ENCODE results near the gene FUS. TPM values are rescaled to one million over a fixed set of nuclear protein-coding genes. Genes with fewer than 3 reads are reported as not detected.
"Not testable (repeated sequence)": the region's sequence is repeated elsewhere in the genome, so short reads cannot be mapped to it uniquely, and the experiment has no call there.

Gene FUS
- total RNA-seq, 1 experiment from 2014 or later: 490 TPM

- intact Hi-C loops (cut with micrococcal nuclease; ENCODE audit: unreplicated experiment): loop anchor here (1.0 to 10.0 kb wide), 2 partner anchors 18 to 319 kb away; partner anchors contain the start of genes ARMC5 and KAT8
- POLR2A ChIA-PET: interaction anchor here (0.6 to 3.7 kb wide), 5 partner anchors 18 to 158 kb away, joined by 3 to 52 read pairs (median 4); partner anchors contain the start of genes KAT8, ZNF646 and ZNF668
These were observed 44.2 kb upstream of the FUS start, which contains the start of gene PRSS8 for GRCh38 chr16:31135535-31136286. TSS of gene PRSS8 (minus strand) at chr16:31135727. CDS start at chr16:31135498, 229 bp downstream.

GRCh38 chr16:31136287-31136662 is 43.7 kb upstream of the FUS start:
- ChIA-PET CTCF (interaction anchor here (0.6 to 2.1 kb wide), 3 partner anchors 19 to 317 kb away, joined by 3 to 12 read pairs (median 4); partner anchors contain the start of genes HSD3B7 and KAT8), POLR2A (interaction anchor here (0.6 to 3.7 kb wide), 4 partner anchors 19 to 158 kb away, joined by 3 to 52 read pairs (median 4); partner anchors contain the start of genes KAT8, ZNF646 and ZNF668)

More at GRCh38 chr16:31135535-31136286, 44.2 kb upstream of the FUS start, which contains the start of gene PRSS8:
- H3K4me1 Mint-ChIP-seq (ENCODE audit: low read depth, unreplicated experiment): peaks cover 54% of the 10 kb centered on the region
- peaks cover 69% of the 10 kb centered on the region for H3K36me3 Mint-ChIP-seq (ENCODE audit: insufficient read depth, unreplicated experiment)
- H3K27ac Mint-ChIP-seq (ENCODE audit: unreplicated experiment): peak within 1 kb of the TSS; percentile 75
- DNase-seq: peak; percentile 85 to 89
- Histone ChIP-seq H3K4me1 (peaks cover 85% of the 10 kb centered on the region), H3K27me3 (replicated peaks; ENCODE audit: control insufficient read depth, insufficient read depth, low read length) (no peaks in the 10 kb centered on the region), H3K9me3 (no peaks in the 10 kb centered on the region), H3K4me3 (ENCODE audit: low read depth, low read length) (peak within 1 kb of the TSS; percentile 78), H3K36me3 (ENCODE audit: control insufficient read depth, insufficient read depth, low read length) (peaks cover 6% of the 10 kb centered on the region)
- peak within 1 kb of the TSS; percentile 76 for H3K4me3 Mint-ChIP-seq (ENCODE audit: unreplicated experiment)
- no TSS peak for BruUV-seq (replicated peaks)
- H3K27me3 Mint-ChIP-seq (ENCODE audit: insufficient read depth, unreplicated experiment): no peaks in the 10 kb centered on the region
- TF ChIP-seq CTCF (IDR thresholded peaks at IDR 0.05; ENCODE audit: insufficient read depth in 1 of 2, low read depth in 1 of 2, low read length in 1 of 2, severe bottlenecking in 1 of 2, unreplicated experiment in 1 of 2): no peak
- no peaks in the 10 kb centered on the region for H3K9me3 Mint-ChIP-seq (ENCODE audit: unreplicated experiment)
- CTCF ChIA-PET: interaction anchor here (0.5 to 2.1 kb wide), 4 partner anchors 18 to 452 kb away, joined by 3 to 12 read pairs (median 4); partner anchors contain the start of genes HSD3B7 and KAT8

GRCh38 chr16:31136822-31137499 is 43.0 kb upstream of the FUS start:
- DNase-seq; H3K36me3 ChIP-seq (ENCODE audit: control insufficient read depth, insufficient read depth, low read length); H3K9me3 ChIP-seq; H3K4me3 ChIP-seq (ENCODE audit: low read depth, low read length); H3K27me3 ChIP-seq (replicated peaks; ENCODE audit: control insufficient read depth, insufficient read depth, low read length); BruUV-seq (replicated peaks); H3K27me3 Mint-ChIP-seq (ENCODE audit: insufficient read depth, unreplicated experiment); CTCF ChIA-PET; H3K9me3 Mint-ChIP-seq (ENCODE audit: unreplicated experiment); H3K4me3 Mint-ChIP-seq (ENCODE audit: unreplicated experiment): not testable (repeated sequence)
- intact Hi-C loops (cut with micrococcal nuclease; ENCODE audit: unreplicated experiment): loop anchor here (10.0 kb wide), 1 partner anchor 318 kb away; the partner anchor contains the start of gene ARMC5
- POLR2A ChIA-PET: interaction anchor here (3.7 kb wide), 1 partner anchor 20 kb away, joined by 52 read pairs; the partner anchor contains the start of gene KAT8
- peaks cover 60% of the 10 kb centered on the region for H3K36me3 Mint-ChIP-seq (ENCODE audit: insufficient read depth, unreplicated experiment)
- peaks cover 48% of the 10 kb centered on the region for H3K4me1 Mint-ChIP-seq (ENCODE audit: low read depth, unreplicated experiment)
- peaks cover 87% of the 10 kb centered on the region for H3K4me1 ChIP-seq
- peak overlapping the region; percentile 75 for H3K27ac Mint-ChIP-seq (ENCODE audit: unreplicated experiment)

More at GRCh38 chr16:31136287-31136662, 43.7 kb upstream of the FUS start:
- peaks cover 52% of the 10 kb centered on the region for H3K4me1 Mint-ChIP-seq (ENCODE audit: low read depth, unreplicated experiment)
- H3K36me3 Mint-ChIP-seq (ENCODE audit: insufficient read depth, unreplicated experiment): peaks cover 67% of the 10 kb centered on the region
- Histone ChIP-seq H3K9me3 (no peaks in the 10 kb centered on the region), H3K4me3 (ENCODE audit: low read depth, low read length) (no peak overlapping the region; the same call in 1 of the 2 replicates), H3K4me1 (peaks cover 87% of the 10 kb centered on the region), H3K27me3 (replicated peaks; ENCODE audit: control insufficient read depth, insufficient read depth, low read length) (no peaks in the 10 kb centered on the region), H3K36me3 (ENCODE audit: control insufficient read depth, insufficient read depth, low read length) (peaks cover 6% of the 10 kb centered on the region)
- peak overlapping the region; percentile 75 for H3K27ac Mint-ChIP-seq (ENCODE audit: unreplicated experiment)
- no peak for DNase-seq
- H3K27me3 Mint-ChIP-seq (ENCODE audit: insufficient read depth, unreplicated experiment): no peaks in the 10 kb centered on the region
- no peak for TF ChIP-seq CTCF (IDR thresholded peaks at IDR 0.05; ENCODE audit: insufficient read depth in 1 of 2, low read depth in 1 of 2, low read length in 1 of 2, severe bottlenecking in 1 of 2, unreplicated experiment in 1 of 2)
- BruUV-seq (replicated peaks): no TSS peak
- H3K4me3 Mint-ChIP-seq (ENCODE audit: unreplicated experiment): peak overlapping the region; percentile 76
- intact Hi-C loops (cut with micrococcal nuclease; ENCODE audit: unreplicated experiment): loop anchor here (10.0 kb wide), 1 partner anchor 319 kb away; the partner anchor contains the start of gene ARMC5
- no peaks in the 10 kb centered on the region for H3K9me3 Mint-ChIP-seq (ENCODE audit: unreplicated experiment)

Measured in Caco-2 (cell line).